Activated T-helper 2 cell treated with anti-CD3 and anti-CD28 coated beads, Interferon-gamma antibody, Interleukin-2, Interleukin-4, amounts not matched to agents 10 μg/mL and 5 μg/mL and 100 μg/mL, durations not matched to agents 14 hours and 24 hours and 36 hours (primary cell): ENCODE measurements around the gene C4orf46. TPM values are rescaled to one million over a fixed set of nuclear protein-coding genes. Genes with fewer than 3 reads are reported as not detected.
A peak's percentile ranks its signal among the peaks of the same experiment; 100 is the strongest.
"Not testable (repeated sequence)": the region's sequence is repeated elsewhere in the genome, so short reads cannot be mapped to it uniquely, and the experiment has no call there.

Experiments
- DNase-seq: peaks from one replicate; pipeline ENCODE4 v3.0.0; 2021; ENCODE audit warnings: low spot score
- H3K27ac Mint-ChIP-seq: one replicate; pipeline ENCODE4 v1.8.0; 2021; ENCODE audit warnings: mixed read lengths
- H3K27me3 Mint-ChIP-seq: one replicate; pipeline ENCODE4 v1.8.0; 2021; ENCODE audit warnings: low read depth, mixed read lengths
- H3K36me3 Mint-ChIP-seq: one replicate; pipeline ENCODE4 v1.8.0; 2021; ENCODE audit warnings: low read depth, mixed read lengths
- H3K4me1 Mint-ChIP-seq: one replicate; pipeline ENCODE4 v1.8.0; 2021; ENCODE audit warnings: low read depth, mixed read lengths
- H3K4me3 Mint-ChIP-seq: one replicate; pipeline ENCODE4 v1.8.0; 2021; ENCODE audit warnings: low read depth, mild to moderate bottlenecking, moderate library complexity, mixed read lengths
- H3K9me3 Mint-ChIP-seq: one replicate; pipeline ENCODE4 v1.8.0; 2021; ENCODE audit warnings: mixed read lengths
- intact Hi-C: fragments of 100-400 bp; cut with micrococcal nuclease; formaldehyde crosslinking; loops from one replicate; pipeline ENCODE4 v1.15.1; 2023
- total RNA-seq: library from RNA; stranded (reverse); gene quantifications from 2 replicates; pipeline ENCODE4 v1.2.3, GENCODE V29; 2022

Gene C4orf46
- 16.0 and 17.0 TPM in 2 replicates for total RNA-seq

DNA sequence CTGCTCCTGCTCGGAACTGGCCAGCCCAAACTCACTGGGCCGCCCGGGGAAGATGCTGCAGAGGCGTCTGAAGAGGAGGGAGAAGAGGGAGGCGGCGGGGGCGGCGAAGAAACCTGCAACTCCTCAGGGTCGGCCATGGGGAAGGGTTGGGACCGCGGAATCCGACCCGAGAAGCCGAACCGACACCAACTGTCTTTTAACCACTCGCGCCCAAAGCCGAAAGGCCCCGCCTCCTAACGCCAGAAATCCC lies at the start of gene C4orf46:
C4orf46 (minus strand) TSS at position 223 of the 250 bp plus-strand sequence; CDS start at position 137, 86 bp downstream.
- H3K4me3 Mint-ChIP-seq: peak within 1 kb of the TSS; percentile 98
- peaks cover 25% of the 10 kb centered on the region for H3K4me1 Mint-ChIP-seq
- no peaks in the 10 kb centered on the region for H3K9me3 Mint-ChIP-seq
- intact Hi-C loops: loop anchor here (1.0 to 5.0 kb wide), 2 partner anchors 156 to 432 kb away; partner anchors contain the start of gene RAPGEF2
- no peak for DNase-seq
- no peaks in the 10 kb centered on the region for H3K27me3 Mint-ChIP-seq
- H3K27ac Mint-ChIP-seq: peak within 1 kb of the TSS; percentile 95
- peaks cover 15% of the 10 kb centered on the region for H3K36me3 Mint-ChIP-seq

DNA sequence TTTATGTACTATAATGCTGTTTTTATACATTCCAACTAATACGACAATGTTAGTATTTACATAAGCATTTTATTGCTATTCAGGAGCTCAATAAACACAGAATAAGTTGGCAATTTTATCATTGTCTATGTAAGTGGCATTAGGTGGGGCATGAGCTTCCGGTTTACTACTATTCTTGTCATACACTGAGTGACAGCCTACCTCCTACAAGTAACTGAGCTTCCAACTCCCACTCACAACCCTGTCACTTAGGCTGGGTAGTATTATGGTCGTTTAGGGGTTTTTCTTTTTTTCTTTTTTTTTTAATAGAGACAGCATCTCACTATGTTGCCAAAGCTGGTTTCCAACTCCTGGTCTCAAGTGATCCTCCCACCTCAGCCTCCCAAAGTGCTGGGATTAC lies 44.1 kb upstream of the C4orf46 start:
- no peaks in the 10 kb centered on the region for H3K9me3 Mint-ChIP-seq
- peaks cover 86% of the 10 kb centered on the region for H3K36me3 Mint-ChIP-seq
- peaks cover 27% of the 10 kb centered on the region for H3K4me1 Mint-ChIP-seq
- DNase-seq: no peak
- no peaks in the 10 kb centered on the region for H3K27me3 Mint-ChIP-seq
- H3K27ac Mint-ChIP-seq: no peak overlapping the region
- H3K4me3 Mint-ChIP-seq: no peak overlapping the region
- intact Hi-C loops: no loop called here

DNA sequence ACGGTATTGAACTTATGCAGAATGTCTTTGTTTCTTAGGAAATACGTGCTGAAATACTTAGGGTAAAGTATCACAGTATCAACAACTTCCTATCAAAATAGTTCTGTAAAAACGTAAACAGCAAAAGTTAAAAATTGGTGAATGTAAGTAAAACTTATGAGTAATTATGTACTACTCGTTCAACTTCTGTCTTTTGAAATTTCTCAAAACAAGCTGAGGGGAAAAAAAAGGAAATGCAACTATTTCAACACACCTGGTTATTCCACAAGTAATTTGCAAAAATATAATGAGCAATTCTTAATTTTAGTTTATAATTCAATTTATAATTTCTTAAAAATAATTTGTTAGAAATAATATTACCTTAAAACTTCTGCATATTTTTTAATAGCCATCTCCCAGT lies 43.2 kb upstream of the C4orf46 start:
- Mint-ChIP-seq H3K4me1 (peaks cover 23% of the 10 kb centered on the region), H3K36me3 (peaks cover 88% of the 10 kb centered on the region), H3K4me3 (no peak overlapping the region), H3K27ac (no peak overlapping the region), H3K9me3 (no peaks in the 10 kb centered on the region), H3K27me3 (no peaks in the 10 kb centered on the region)
- no peak for DNase-seq
- intact Hi-C loops: no loop called here

DNA sequence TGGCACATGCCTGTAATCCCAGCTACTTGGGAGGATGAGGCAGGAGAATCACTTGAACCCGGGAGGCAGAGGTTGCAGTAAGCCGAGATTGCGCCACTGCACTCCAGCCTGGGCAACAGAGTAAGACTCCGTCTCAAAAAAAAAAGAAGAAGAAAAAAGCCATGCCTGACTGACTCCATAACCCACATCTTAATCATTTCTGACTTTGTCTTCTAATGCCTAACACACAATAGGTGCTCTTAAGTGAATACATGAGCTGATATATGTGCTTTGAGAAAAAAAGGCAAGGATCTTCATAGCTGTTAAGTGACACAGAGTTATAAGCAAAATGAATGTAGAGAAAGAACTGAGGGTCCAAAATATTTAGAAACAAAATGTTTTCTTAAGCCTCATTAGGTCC lies 40.9 kb upstream of the C4orf46 start:
- DNase-seq, H3K27me3 Mint-ChIP-seq, H3K9me3 Mint-ChIP-seq, H3K4me3 Mint-ChIP-seq, H3K4me1 Mint-ChIP-seq, intact Hi-C loops, H3K27ac Mint-ChIP-seq: not testable (repeated sequence)
- H3K36me3 Mint-ChIP-seq: peaks cover 84% of the 10 kb centered on the region

DNA sequence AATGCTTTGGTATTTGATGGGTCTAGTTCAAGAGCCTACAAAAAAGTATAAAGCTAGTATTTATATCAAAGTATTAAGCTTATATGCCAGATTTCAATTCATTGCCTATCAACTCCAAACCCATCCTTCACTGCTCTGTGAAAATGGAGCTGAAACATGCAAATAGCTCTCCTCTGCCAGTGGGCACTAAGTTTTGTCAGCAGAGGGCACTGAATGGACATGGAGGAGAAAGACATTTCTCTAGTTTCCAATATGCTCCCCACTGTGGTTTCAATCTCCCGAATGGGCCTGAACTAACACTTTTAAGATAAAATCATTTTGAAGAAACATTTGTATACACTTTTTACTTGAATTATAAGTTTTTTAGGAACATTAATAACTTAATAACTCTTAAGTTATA lies 39.1 kb upstream of the C4orf46 start:
- Mint-ChIP-seq H3K27me3 (no peaks in the 10 kb centered on the region), H3K4me3 (no peak overlapping the region)
- intact Hi-C loops: no loop called here

DNA sequence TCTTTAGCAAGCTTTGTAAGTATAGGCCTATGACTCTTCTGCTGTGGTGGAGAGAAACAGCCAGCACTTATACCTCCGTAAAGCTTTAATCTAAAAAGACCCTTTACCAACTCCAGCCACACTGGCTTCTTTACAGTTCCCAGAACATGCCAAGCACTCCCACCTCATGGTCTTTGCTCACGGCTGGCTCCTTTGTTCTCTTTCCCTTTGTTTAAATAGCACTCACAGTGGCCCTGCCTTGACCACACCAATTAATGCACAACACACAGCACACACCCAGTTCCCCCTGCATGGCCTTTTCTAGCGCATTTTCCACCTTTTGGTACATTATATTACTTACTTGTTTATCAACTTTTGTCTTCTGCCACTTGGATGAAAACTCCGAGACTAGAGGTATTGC lies 32.6 kb upstream of the C4orf46 start:
- Mint-ChIP-seq H3K36me3 (peaks cover 48% of the 10 kb centered on the region), H3K9me3 (no peaks in the 10 kb centered on the region), H3K4me1 (no peaks in the 10 kb centered on the region), H3K27ac (no peak overlapping the region), H3K4me3 (no peak overlapping the region), H3K27me3 (no peaks in the 10 kb centered on the region)
- DNase-seq: no peak
- intact Hi-C loops: no loop called here

More for the DNA sequence above, 39.1 kb upstream of the C4orf46 start:
- Mint-ChIP-seq H3K27ac (no peak overlapping the region), H3K4me1 (peaks cover 8% of the 10 kb centered on the region), H3K9me3 (no peaks in the 10 kb centered on the region), H3K36me3 (peaks cover 84% of the 10 kb centered on the region)
- DNase-seq: no peak

DNA sequence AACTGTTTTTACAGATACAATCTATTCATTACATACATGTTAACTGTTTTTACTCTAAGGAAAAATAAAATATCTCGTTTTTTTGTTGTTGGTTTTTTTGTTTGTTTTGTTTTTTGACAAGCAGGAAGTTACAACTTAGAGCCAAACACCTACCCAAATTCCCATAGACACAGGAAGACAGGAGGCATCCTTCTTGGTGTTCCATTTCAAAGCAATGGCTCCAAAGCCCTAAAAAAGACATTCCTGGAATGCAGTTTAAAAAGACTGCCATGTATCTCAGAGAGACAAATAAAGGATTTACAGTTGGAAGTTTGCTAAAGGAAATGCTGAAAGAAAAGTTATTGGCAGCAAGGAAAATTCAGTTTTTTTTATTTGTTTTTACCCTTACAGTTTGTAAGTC lies 17.1 kb upstream of the C4orf46 start:
- Mint-ChIP-seq H3K4me1 (no peaks in the 10 kb centered on the region), H3K27me3 (no peaks in the 10 kb centered on the region), H3K27ac (no peak overlapping the region), H3K9me3 (no peaks in the 10 kb centered on the region), H3K36me3 (peaks cover 9% of the 10 kb centered on the region), H3K4me3 (no peak overlapping the region)
- DNase-seq: no peak
- intact Hi-C loops: no loop called here

DNA sequence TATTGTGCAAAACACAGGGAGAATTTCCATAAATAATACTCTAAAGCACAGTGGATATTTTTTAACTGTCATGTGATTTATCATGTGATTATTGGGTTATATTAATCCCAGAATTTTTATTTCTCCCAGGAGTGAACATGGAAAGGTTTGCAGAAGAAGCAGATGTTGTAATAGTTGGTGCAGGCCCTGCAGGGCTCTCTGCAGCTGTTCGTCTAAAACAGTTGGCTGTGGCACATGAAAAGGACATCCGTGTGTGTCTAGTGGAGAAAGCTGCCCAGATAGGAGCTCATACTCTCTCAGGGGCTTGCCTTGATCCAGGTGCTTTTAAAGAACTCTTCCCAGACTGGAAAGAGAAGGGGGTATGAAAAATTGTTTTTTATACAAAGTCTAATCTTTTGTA lies 10.4 kb upstream of the C4orf46 start:
- H3K27ac Mint-ChIP-seq: no peak overlapping the region
- H3K36me3 Mint-ChIP-seq: peaks cover 7% of the 10 kb centered on the region
- no peaks in the 10 kb centered on the region for H3K27me3 Mint-ChIP-seq
- intact Hi-C loops: no loop called here
- no peak for DNase-seq
- no peaks in the 10 kb centered on the region for H3K4me1 Mint-ChIP-seq
- no peak overlapping the region for H3K4me3 Mint-ChIP-seq
- H3K9me3 Mint-ChIP-seq: no peaks in the 10 kb centered on the region

DNA sequence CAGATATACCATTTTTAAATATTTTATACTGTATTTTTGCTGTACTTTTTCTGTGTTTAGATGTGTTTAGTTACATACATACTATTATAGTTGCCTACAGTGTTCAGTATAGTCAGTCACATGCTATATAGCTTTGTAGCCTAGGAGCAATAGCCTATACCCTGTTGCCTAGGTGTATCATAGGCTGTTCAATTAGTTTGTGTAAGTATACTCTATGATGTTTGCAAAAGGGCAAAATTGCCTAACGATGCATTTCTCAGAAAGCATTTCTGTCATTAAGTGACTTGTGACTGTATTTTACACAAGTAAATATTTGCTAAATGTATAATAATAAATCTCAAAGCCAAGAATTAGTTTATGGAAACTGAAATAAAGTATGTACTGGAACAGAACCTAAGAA lies 9.9 kb upstream of the C4orf46 start:
- Mint-ChIP-seq H3K27me3 (no peaks in the 10 kb centered on the region), H3K4me3 (no peak overlapping the region), H3K36me3 (peaks cover 5% of the 10 kb centered on the region), H3K4me1 (no peaks in the 10 kb centered on the region), H3K9me3 (no peaks in the 10 kb centered on the region), H3K27ac (no peak overlapping the region)
- no peak for DNase-seq
- intact Hi-C loops: no loop called here

DNA sequence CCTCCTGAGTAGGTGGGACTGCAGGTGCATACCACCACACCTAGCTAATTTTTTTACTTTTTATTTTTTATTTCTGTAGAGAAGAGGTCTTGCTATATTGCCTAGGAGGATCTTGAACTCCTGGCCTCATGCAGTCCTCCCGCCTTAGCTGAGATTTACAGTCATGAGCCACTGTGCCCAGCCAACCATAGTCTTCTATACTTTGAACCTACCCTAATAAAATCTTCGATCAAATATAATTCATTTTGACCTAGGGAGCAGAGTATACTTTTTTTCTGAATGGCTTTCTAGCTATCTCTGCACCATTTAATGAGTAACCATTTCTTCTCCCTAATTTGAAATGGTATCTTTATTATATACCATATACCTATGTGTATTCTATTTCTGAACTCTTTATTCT lies 7.1 kb upstream of the C4orf46 start:
- Mint-ChIP-seq H3K27me3 (no peaks in the 10 kb centered on the region), H3K27ac (no peak overlapping the region), H3K4me3 (no peak overlapping the region), H3K9me3 (no peaks in the 10 kb centered on the region), H3K4me1 (peaks cover 1% of the 10 kb centered on the region), H3K36me3 (peaks cover 5% of the 10 kb centered on the region)
- no peak for DNase-seq
- intact Hi-C loops: no loop called here

DNA sequence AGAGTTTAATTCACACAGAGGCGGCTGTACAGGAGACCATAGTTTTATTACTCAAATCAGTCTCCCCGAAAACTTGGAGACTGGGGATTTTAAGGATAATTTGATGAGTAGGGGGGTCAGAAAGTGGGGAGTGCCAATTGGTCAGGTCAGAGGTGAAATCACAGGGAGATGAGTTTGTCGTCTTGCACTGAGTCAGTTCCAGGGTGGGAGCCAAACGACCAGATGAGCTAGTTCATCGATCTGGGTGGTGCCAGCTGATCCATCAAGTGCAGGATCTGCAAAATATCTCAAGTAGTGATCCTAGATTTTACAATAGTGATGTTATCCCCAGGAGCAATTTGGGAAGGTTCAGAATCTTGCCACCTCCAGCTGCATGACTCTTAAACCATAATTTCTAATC lies 4.4 kb upstream of the C4orf46 start:
- H3K4me3 Mint-ChIP-seq: no peak overlapping the region
- intact Hi-C loops: no loop called here
- no peak overlapping the region for H3K27ac Mint-ChIP-seq
- peaks cover 6% of the 10 kb centered on the region for H3K36me3 Mint-ChIP-seq
- DNase-seq: no peak
- H3K4me1 Mint-ChIP-seq: peaks cover 8% of the 10 kb centered on the region
- H3K27me3 Mint-ChIP-seq: no peaks in the 10 kb centered on the region
- H3K9me3 Mint-ChIP-seq: no peaks in the 10 kb centered on the region

DNA sequence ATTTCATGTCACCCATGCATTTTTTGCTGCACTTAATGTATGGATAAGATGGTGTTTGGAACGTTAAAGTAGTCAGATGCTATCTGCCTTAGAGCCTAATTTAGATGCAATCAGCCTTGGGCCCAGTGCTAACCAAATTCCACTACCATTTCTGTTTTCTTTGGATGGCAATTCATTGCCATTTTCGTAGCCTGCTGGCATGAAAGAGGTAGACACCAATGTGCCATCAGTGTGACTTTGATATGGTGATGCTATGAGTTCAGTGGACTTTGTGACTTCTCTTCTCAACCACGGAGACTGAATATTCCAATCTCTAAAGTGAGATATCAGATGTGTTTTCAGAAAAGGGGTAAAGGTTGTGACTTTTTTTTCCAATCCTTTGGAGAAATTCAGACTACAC lies 1.9 kb upstream of the C4orf46 start:
- no peaks in the 10 kb centered on the region for H3K9me3 Mint-ChIP-seq
- DNase-seq: no peak
- intact Hi-C loops: loop anchor here (5.0 kb wide), 1 partner anchor 154 kb away; no protein-coding TSS in a partner anchor
- no peak overlapping the region for H3K27ac Mint-ChIP-seq
- peaks cover 22% of the 10 kb centered on the region for H3K4me1 Mint-ChIP-seq
- no peak overlapping the region for H3K4me3 Mint-ChIP-seq
- H3K36me3 Mint-ChIP-seq: peaks cover 12% of the 10 kb centered on the region
- H3K27me3 Mint-ChIP-seq: no peaks in the 10 kb centered on the region

DNA sequence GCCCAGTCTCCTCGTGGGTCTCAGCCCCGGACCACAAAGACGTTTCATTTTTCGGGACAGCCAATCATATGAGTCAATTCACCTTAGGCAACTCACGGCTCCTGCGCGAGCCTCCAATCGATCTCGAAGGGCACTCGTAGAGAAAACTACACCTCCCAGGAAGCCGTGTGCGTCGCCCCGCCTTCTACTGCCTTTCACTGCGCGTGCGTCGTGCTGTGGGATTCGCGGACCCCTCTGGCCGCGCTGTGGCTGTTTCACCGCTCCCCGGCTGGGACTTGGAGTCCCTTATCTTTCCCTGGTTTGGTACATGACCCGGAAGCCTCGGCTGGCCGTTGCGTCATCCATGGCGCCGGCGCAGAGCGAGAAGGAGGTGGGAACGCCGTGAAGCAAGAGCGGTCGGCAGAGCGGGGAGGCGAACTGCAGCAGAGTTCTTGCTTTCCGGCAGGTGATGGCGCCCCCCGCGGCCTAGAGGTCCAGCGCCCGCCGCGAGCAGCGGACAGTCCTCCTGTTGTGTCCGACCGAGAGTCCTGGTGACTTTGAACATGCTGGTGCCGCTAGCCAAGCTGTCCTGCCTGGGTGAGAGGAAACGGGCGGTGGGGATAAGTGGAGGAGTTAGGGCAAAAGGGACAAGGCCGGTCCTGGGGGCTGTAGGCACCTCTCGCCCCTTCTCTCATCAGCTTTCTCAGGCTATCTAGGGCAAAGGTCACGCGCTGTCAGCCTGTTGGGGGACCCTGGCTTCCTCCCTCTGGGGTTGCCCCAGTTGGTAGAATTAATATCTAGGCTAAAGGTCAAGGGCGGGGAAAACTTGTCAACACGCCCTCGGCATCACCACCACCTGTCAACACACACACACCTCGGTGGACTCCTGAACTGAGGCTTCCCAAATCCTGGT lies 474 bp upstream of the C4orf46 start, which contains the start of gene ETFDH:
ETFDH (plus strand) TSS at position 382 of the 892 bp plus-strand sequence; CDS start at position 543, 161 bp downstream.
- H3K4me3 Mint-ChIP-seq: peak within 1 kb of the TSS; percentile 98
- H3K27ac Mint-ChIP-seq: peak within 1 kb of the TSS; percentile 95
- peak; percentile 98 for DNase-seq
- no peaks in the 10 kb centered on the region for H3K27me3 Mint-ChIP-seq
- intact Hi-C loops: loop anchor here (1.0 to 5.0 kb wide), 5 partner anchors 51 to 534 kb away; partner anchors contain the start of genes FNIP2, PPID and RAPGEF2
- no peaks in the 10 kb centered on the region for H3K9me3 Mint-ChIP-seq
- peaks cover 25% of the 10 kb centered on the region for H3K4me1 Mint-ChIP-seq
- H3K36me3 Mint-ChIP-seq: peaks cover 15% of the 10 kb centered on the region
